Kidney (tissue), 14 donors: ENCODE results near the gene DHX29. TPM values are rescaled to one million over a fixed set of nuclear protein-coding genes. Genes with fewer than 3 reads are reported as not detected.

Source experiments
- DNase-seq, 5 donors: peaks; one replicate each; pipeline ENCODE4 v3.0.0-alpha.2; 2013 to 2020
- FAIRE-seq: peaks from 2 replicates; lab custom pipeline; 2012; peaks lifted over from hg19 to GRCh38; lab: Jason Lieb, UNC
- H3K27ac ChIP-seq, 2 donors: one replicate each; pipeline ENCODE4 v1.7.0; 2013; ENCODE audit warnings: low read depth in 2 of 2, low read length in 2 of 2, inconsistent platforms in 1 of 2
- H3K27me3 ChIP-seq: one replicate; pipeline ENCODE4 v1.7.1; 2013; ENCODE audit warnings: low read length, inconsistent platforms; ENCODE audit not compliant: control insufficient read depth, insufficient read depth
- H3K36me3 ChIP-seq, 3 donors: one replicate each; pipeline versions ENCODE4 v1.7.0 to v1.7.1; 2013; ENCODE audit warnings: low read length in 3 of 3, control low read depth in 1 of 3, inconsistent platforms in 1 of 3; ENCODE audit not compliant: insufficient read depth in 3 of 3, control insufficient read depth in 2 of 3
- H3K4me1 ChIP-seq, 3 donors: one replicate each; pipeline versions ENCODE4 v1.7.0 to v1.7.1; 2013; ENCODE audit warnings: low read length in 3 of 3, inconsistent platforms in 1 of 3, low read depth in 1 of 3; ENCODE audit not compliant: control insufficient read depth in 2 of 3, insufficient read depth in 2 of 3
- H3K4me3 ChIP-seq, 3 donors: one replicate each; pipeline versions ENCODE4 v1.7.0 to v1.8.1; 2013; ENCODE audit warnings: low read length in 3 of 3, control low read depth in 1 of 3, inconsistent platforms in 1 of 3
- H3K9ac ChIP-seq, 3 donors: one replicate each; pipeline versions ENCODE4 v1.7.0 to v1.7.1; 2013; ENCODE audit warnings: low read length in 3 of 3, control low read depth in 1 of 3, inconsistent platforms in 1 of 3
- H3K9me3 ChIP-seq, 3 donors: one replicate each; pipeline versions ENCODE4 v1.7.0 to v1.7.1; 2013; ENCODE audit warnings: low read length in 3 of 3, control low read depth in 1 of 3, inconsistent platforms in 1 of 3; ENCODE audit not compliant: control insufficient read depth in 2 of 3, insufficient read depth in 1 of 3
- CTCF ChIP-seq: IDR thresholded peaks from 3 replicates; pipeline ENCODE4 v1.5.1; 2012; ENCODE audit warnings: mild to moderate bottlenecking, moderate library complexity, borderline replicate concordance; ENCODE audit not compliant: insufficient read depth; ENCODE audit errors: extremely low read depth
- intact Hi-C: fragments of 100-400 bp; cut with DNase I; formaldehyde crosslinking; loops from one replicate; pipeline ENCODE4 v1.11.1; 2022
- polyA plus RNA-seq: library from polyadenylated mRNA; stranded (reverse); fragments of 350-450 nt; fragmentation: Illumina TruSeq; extraction: RNeasy Lipid Tissue Mini Kit (QIAGEN cat#74804); gene quantifications from one replicate; pipeline ENCODE4 v1.2.3, GENCODE V29; 2014; ENCODE audit warnings: low read depth, low replicate concordance; ENCODE audit not compliant: insufficient read depth
- total RNA-seq: library from RNA; stranded (reverse); fragmentation: NEBNext Ultra II Directional; extraction: Animal tissue kit (Norgen Biotek cat#: 25700); gene quantifications from one replicate; pipeline ENCODE4 v1.2.1, GENCODE V29; 2021
- donor health status: control.
- donor health status: control.
- donor health status: control.
- donor health status: control.
- donor health status: control.
- donor health status: DM: yes; HTN: yes; CAD: no.
- donor health status: Normal renal cell carcinoma (clear cell type).

DHX29 gene
- total and polyA plus RNA-seq, 2 donors from 2014 or later: 13.5 to 28.0 TPM

- Histone ChIP-seq H3K9me3 (no peaks in the 10 kb centered on the region), H3K36me3 (no peaks in the 10 kb centered on the region), H3K4me3 (no peak overlapping the region), H3K9ac (no peak overlapping the region), H3K4me1 (no peaks in the 10 kb centered on the region), H3K27ac (no peak overlapping the region), H3K27me3 (no peaks in the 10 kb centered on the region)
- no peak for FAIRE-seq
- TF ChIP-seq CTCF: no peak
- DNase-seq: no peak
- intact Hi-C loops: no loop called here
These were observed 96.2 kb downstream of the DHX29 start for GRCh38 chr5:55211184-55211874.

Other genes starting within 250 kb of the DHX29 start
- 6.1 TPM for gene GZMA, start 205.0 kb downstream of the DHX29 start, total RNA-seq
- gene GZMA, start 205.0 kb downstream of the DHX29 start, polyA plus RNA-seq: 2.2 TPM
- gene GPX8, start 147.5 kb downstream of the DHX29 start, total RNA-seq: 29.7 TPM
- 13.5 TPM for gene GPX8, start 147.5 kb downstream of the DHX29 start, polyA plus RNA-seq
- gene CDC20B, start 134.5 kb downstream of the DHX29 start, total RNA-seq: not detected
- 0.88 TPM for gene CDC20B, start 134.5 kb downstream of the DHX29 start, polyA plus RNA-seq
- gene MCIDAS, start 80.4 kb downstream of the DHX29 start, total RNA-seq: 0.13 TPM
- not detected for gene MCIDAS, start 80.4 kb downstream of the DHX29 start, polyA plus RNA-seq
- 5.9 TPM for gene CCNO, start 74.1 kb downstream of the DHX29 start, total RNA-seq
- gene CCNO, start 74.1 kb downstream of the DHX29 start, polyA plus RNA-seq: 2.1 TPM
- 69.7 TPM for gene MTREX, start 295 bp upstream of the DHX29 start, total RNA-seq
- gene MTREX, start 295 bp upstream of the DHX29 start, polyA plus RNA-seq: 19.3 TPM
- gene PLPP1, start 227.3 kb upstream of the DHX29 start, total RNA-seq: 144 TPM
- gene PLPP1, start 227.3 kb upstream of the DHX29 start, polyA plus RNA-seq: 166 TPM